GM21526 (cell line): Measurements from ENCODE around the gene UXS1.

Source experiments
- ATAC-seq: cut with Tn5 transposase; IDR thresholded peaks from one replicate; pipeline ENCODE4 v1.9.1; 2021; ENCODE audit warnings: moderate library complexity; ENCODE audit not compliant: unreplicated experiment, low FRiP score

UXS1 gene

DNA sequence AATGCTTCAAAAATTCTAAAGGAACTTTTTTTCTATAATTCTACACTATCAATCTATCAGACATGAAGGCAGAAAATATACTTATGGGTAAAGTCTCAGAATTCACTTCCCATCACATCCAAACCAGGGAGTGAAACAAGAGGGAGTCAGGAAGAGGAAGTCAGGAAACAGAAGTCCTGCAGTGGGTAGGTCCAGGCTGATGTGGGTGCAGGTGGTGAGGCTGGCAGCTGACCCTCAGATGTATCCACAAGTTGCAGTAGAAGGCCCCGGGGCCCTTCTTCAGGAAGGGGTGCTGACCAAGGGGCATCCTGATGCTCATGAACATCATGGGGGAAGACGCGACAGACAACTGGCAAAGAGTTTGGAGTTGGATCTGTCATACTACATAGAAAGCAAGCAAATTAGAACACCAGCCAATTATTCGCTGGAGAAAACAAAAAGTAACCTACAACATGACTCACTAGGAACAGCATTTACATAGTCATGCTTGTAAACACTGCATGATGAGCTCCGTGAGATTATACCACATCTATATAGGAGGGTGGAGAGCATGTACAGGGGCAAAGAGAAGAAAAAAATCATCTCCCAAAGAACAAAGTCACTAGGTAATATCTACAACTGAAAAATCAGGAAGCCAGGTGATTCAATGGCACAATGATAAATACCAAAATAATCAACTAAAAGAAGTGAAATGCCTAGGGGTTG, 4.2 kb downstream of the UXS1 start:
- no peak for ATAC-seq

DNA sequence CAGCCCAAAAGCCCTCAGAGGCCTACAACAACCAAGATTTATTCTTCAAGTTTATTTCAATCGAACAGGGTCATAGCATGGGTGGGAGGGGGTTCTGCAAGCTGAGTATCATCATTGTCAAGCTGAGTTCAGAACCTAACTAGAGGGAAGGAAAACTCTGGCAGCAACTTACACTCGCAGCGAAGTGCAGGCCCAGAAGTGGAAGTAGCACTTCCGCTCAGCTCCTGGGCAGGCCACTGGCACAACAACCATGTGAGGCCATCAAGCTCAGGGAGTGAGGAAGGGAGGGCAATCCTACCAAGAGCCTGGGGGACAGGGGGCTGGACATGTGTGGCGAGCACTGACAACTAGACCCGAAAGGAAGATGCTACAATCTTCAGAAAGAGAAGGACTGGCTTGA, 4.8 kb downstream of the UXS1 start:
- no peak for ATAC-seq

DNA sequence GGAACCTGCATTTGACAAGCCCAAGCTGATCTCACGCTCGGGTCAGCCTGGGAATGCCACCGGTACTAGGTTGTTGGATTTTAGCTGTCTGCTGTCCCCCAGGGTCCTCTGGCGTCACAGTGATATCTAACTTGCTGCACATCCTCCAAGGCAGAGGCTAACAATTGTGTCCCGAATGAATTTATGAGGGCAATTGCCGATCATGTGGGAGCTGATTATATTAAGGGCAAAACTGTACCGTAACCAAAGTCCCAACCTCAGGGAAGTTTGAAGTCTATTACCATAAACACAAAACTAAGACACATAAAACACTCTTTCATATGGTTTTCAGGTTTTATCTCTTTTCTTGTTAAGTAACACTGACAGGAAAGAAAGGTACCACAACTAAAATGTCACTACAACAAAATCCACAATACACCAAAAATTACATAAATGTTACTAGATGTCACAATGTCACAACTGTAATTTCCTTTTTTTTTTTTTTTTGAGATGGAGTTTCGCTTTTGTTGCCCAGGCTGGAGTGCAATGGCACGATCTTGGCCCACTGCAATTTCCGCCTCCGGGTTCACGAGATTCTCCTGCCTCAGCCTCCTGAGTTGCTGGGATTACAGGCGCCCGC, 6.7 kb downstream of the UXS1 start:
- no peak for ATAC-seq

DNA sequence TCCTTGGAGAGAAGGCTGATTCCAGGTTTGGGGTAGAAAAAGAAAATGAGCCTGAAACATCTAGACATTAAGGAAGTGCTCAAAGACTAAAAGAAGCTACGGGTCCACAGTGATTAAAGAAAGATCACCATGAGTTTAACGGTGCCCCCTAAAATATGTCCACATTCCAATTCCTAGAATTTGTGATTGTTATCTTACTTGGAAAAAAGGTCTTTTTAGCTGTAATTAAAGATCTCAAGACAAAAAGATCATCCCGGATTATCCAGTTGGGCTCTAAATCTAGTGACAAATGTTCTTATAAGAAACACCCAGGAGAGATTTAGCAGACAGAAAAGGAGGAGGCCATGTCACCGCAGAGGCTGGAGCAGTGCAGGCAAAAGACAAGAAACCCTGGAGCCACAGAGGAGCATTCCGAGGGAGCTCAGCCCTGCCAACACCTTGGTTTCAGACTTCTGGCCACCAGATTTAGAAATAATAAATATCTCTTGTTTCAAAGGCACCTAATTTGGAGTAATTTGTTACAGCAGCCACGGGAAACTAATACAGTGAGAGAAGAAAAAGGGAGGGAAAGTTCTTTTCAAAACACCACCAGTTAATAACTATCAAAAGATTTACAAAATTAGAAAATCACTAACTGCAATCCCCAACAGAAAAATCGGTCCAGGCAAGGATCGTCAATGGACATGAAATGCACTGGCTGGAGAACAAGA, 8.5 kb downstream of the UXS1 start:
- no peak for ATAC-seq

DNA sequence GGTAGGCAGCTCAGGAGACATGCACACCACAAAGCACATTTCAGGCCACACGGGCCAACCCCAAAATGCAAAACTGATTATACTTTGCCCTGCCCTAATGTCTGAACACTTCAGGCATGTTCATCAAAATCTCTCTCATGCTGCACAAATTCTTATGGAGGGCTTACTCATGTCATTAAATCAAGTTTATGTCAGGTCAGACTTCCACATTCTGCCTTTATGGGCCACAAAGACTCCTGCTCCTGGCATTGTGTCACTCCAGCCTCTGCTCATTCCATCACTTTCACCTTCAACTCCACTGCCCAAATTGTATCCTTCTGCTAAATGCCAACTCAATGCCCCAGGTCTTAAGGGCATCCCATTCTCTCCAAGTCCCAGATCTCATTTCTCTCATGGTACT, 9.2 kb downstream of the UXS1 start:
- no peak for ATAC-seq

DNA sequence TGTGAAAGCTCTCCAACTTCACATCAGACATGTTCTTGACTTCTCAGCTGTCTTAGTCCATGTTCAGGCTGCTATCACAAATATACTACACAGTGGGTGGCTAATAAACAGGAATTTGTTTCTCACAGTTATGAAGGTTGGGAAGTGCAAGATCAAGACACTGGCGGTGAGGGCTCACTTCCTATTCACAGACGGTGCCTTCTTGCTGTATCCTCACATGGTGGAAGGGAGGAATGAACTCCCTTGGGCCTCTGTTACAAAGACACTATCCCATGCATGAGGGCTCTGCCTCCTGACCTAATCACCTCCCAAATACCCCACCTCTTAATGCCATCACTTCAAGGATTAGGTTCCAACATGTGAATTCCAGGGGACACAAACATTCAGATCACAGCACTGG, 9.7 kb downstream of the UXS1 start:
- no peak for ATAC-seq

DNA sequence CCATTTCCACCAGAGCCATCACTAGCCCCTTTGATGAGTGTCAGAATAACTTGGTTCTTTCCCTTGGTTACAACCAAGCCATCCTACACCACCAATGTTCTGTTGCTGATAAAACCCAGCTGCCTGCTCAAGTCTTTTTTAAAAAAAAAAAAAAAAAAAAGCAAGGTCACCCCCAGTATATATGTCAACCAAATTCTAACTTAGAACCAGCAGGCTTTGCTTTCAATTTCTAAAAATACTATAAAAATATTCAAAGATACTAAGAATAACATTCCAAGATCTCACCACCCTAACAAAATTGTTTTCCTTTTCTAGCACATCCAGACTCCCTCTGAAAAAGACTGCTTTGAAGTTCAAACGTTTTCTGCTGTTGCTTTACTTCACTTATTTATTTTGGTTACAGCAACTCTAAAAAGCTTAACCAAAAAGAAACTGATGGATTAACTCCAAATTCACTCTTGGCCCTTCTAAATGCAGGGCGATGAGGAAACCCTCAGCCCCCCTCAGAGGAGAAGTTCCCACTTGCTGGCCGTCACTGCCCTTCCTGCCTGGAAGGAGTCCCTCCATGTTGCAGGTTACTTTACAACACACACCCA, 10.9 kb downstream of the UXS1 start:
- no peak for ATAC-seq

DNA sequence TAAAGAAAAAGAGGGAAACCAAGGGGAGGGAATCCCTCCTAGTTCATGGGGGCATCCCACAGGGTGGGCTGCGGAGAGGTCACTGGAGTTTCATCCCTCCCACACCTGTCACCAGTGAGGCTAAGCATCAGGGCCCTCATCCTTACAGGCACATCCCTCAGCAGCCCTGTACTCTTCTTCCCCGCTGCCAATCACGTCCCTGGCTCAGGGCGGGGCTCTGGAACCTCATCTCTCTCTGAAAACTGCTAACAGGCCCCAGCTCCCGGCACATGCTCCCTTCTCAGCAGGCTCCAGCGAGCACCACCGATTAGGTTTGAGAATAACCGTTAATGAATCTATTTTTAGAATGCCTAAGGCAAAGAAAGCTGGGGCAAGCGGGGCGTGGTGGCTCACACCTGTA, 13.0 kb downstream of the UXS1 start:
- no peak for ATAC-seq

DNA sequence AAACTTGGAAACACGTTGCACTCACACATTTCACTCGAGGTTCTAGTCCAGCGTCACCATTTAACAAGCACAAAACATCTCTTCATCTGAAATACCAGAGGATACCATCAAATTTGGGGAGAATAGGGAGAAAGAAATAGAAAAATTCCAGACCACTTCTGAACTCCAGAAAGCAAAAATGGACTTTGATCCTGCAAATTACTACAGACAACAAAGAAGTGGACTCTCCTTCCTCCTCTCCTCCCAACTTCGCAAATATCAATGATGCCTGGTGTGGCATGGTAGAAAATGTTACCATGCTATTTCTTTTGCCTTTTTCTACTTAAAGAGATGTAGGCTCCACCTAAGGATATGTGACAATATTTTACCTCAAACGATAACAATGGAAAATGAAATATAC, 13.5 kb downstream of the UXS1 start:
- no peak for ATAC-seq

DNA sequence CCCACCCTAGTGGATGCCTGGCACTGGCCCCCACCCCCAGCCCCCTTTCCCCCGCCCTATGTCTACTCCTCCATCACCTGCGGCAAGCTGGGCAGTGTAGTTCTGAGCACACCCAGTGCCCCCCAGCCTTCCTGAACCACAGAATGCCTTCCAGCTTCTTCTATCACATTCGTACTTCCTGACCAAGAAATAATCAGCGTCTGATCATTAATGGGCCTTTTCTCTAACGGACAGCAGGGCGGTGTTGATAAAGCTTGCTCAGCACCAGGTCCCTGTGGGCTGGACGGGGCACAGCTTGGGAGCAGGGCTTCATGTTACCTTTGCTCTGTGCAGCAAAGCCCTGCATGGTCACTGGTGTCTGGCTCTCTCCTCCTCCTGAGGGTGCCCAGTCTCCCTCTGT, 15.4 kb downstream of the UXS1 start:
- ATAC-seq = no peak

DNA sequence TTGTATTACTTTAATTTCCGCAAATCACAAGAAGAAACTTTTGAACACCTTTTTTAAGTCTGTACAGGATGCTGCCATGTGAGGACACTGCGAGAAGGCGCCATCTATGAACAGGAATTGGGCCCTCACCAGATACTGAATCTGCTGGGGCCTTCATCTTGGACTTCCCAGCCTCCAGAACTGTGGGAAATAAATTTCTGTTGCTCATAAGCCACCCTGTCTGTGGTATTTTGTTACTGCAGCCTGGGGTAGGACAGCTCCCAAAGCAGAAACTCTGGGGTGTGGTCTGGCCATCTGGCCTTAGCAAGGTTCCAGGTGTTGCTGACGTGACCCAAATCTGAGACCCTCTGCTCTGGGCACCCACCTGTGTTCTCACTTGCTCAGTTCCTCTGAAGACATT, 16.5 kb downstream of the UXS1 start:
- ATAC-seq = no peak

DNA sequence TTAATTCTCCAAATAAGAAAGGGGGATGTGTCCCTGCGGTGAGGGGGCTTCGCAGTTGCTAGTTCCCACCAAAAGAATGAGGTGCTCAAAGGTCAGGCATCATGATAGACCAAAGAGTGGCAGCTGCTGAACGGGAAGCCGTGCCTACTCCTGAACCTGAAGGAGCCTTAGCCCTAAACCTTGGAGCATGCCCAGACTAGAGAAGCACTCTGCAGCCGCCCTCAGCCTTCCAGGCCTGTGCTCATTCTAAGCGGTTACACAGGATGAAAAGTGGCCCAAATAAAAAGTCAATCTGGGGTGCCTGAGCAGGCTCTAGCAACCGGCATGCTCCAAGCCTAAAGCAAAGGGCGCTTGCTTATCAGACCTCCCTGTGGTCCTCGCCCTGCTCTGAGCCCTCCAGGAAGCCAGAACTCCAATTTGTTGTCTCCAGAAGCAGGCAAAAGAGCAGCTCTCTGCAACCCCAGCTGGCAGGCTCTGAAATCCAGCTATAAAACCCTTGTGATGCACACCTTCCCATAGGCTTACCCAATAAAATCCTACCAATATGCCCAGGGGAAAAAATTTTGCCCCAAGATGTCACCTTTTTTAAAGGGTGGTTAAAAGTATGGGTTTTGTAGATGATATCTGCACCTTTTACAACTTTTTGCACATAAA, 17.5 kb downstream of the UXS1 start:
- no peak for ATAC-seq

DNA sequence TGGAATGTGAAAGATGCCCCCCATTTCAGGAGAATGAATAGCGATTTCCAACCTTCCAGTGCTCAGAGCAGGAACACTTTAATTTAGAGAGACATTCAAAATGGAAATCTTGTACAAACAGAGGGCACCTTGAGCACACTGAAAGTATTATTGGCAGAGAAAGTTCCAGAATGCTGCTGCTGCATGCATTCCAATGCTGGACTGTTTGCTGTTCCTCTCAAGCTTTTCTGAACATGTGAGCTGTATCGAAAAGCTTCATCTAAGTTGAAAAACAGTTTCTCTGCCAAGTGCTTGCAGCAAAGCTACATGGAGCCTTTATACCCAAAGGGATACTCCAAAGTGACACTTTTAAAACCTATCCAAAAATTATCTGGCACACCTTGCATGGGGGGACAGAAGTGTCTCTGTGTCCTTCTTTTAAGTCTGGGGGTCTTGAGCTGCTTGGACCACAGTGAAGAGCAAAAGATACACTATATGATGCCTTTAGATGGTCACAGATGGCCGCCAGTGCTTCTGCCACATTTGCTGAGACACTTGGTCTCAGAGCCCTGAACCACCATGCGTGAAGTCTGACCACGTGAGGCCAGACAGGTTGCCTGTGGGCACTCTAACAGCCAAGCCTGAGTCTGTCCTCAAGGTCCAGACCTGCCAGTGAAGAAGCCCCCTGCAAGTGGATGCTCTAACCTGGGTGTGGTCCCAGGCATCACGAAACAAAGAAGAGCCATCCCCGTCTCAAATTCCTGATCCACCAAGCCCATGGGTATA, 18.8 kb downstream of the UXS1 start:
- ATAC-seq = no peak

DNA sequence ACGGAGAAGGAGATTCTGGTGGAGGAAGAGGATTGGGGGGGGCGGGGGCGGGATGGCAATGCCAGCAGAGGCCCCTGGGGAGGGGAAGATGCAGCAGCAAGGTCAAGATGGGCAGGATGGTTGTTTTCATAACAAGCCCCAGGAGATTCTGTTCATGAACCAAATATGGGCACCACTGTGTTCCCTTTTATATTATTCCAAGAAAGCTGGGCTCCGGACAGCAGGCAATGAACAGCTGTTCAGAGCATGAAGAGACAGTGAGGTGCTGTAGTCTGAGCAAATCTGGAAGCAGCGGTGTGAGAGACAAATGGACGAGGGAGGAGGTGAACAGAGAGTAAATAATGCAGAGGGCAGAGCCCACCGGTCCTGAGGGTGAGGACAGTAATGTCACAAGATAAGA, 20.0 kb downstream of the UXS1 start:
- no peak for ATAC-seq

DNA sequence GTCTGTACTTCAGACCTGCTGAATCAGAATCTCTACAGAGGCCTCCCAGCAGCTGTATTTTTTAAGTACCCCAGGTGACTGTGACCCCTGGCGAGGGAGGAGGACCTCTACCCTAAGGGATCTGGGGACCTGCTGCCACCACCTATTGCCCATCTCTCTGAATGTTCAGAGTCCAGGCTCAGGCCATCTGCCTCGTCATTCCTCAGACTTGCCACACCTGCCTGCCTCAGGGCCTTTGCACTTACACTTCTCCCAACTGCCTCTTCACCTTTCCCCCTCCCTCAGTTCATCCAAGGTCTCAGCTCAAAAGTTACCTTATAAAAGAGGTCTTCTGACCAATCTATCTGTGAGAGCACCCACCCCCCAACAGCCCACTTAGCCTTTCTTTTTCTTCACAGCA, 21.5 kb downstream of the UXS1 start:
- ATAC-seq = no peak

DNA sequence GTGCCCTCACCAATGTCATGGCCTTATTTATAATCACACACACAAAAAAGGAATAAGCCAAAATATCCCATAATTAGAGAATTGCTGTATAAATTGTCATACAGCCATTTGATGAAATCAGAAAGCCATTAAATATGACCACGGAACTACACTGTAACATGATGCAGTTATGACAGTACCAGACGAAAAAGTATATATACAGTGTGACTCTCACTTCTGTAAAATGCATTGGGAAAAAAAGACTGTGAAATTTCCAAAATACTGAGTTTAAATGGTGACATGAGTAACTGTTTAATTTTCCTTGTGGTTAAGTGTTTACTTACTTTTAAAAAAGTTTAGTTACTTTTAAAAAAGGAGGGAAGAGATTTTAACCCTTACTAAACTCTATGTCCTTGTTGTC, 25.4 kb downstream of the UXS1 start:
- no peak for ATAC-seq

DNA sequence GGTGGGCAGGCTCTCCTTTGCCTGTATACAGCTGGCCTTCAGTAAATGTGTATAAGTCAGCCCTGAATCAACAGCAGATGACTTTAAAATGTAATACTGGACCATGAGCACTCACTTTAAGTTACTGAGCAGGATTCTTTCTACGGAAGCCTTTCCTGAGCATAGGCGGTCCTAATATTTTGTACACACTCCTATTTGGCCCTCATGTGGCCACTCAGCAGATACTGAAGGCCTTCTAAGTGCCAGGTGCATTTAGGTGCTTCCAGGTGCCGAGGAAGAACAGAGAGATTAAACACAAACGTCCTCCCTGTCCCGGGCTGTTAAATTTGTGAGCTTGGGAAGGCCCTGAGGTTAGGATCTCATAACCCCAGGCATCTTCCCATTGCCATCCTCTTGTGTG, 27.0 kb downstream of the UXS1 start:
- ATAC-seq = no peak

DNA sequence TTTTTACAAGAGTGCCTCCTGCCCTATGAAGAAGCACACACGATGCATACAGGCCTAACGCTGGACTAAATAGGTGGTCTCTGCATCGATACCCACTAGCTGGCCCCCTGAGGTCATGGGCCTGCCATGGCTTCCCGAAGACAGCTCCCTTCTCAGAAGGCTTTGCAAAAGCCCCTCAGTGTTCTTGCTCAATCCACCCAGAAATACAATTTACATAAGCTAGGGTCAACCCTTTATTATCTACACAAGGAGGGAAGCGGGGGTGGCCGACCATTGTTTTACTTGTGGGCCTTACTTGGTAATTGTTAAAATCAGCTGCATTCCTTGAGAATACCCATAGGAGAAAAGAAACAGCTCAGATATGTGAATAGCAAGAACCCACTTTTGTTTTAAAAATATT, 28.5 kb downstream of the UXS1 start:
- no peak for ATAC-seq

DNA sequence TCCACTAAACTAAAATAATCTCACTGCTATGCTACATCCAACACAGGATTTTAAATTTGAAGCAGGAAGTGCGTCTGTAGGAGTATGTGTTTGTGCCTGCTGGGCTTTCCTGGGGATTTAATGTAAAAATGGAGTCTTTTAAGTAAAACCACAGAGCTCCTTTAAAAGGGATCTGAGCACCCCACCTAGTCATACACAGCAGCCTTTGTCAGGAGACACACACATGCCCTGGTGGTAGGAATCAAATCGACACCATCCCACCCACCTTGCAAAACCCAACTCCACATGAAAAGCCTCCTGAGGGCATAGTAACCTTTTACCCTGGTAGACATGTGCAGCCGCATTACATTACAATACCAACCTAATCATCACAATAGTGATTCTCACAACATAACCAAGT, 29.1 kb downstream of the UXS1 start:
- ATAC-seq = no peak

DNA sequence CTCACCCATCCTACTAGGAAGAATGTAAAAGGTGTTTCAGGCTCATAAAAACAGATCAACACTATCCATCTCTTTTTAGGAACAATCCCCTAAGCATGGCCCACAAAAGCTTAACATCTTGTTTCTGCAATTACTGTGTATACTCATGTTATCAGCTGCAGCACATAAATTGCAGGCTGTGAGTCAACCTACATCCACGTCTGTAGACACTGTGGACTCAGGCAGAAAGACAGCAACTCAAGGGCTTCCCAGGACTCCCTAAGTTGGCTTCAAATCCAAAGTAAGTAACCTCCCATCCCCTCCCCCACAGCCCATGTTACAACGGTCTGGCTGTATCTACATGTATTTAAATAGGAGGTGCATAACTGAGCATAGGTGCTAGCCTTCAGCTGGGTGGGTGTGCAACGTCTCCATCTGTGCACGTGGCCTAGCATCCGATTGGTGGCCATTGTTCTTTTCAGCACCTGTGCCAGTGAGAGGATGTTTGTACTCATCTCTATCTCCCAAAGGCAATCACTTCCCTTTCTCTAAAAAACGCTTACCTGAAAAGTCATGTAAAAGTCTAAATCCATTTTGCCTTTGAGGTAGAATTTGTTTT, 30.1 kb downstream of the UXS1 start:
- no peak for ATAC-seq
